Large intestine (tissue), 3 donors: ENCODE measurements around the gene PKM. TPM values are rescaled to one million over a fixed set of nuclear protein-coding genes. Genes with fewer than 3 reads are reported as not detected.

Source experiments
- DNase-seq, 2 donors: peaks; one replicate each; pipeline versions ENCODE4 v3.0.0 to v3.0.0-alpha.2; 2013
- H3K27ac ChIP-seq: one replicate; pipeline ENCODE4 v1.5.1; 2013; ENCODE audit warnings: low read length
- H3K27me3 ChIP-seq: 2 replicates; pipeline ENCODE4 v1.6.1; 2013; ENCODE audit warnings: low read length; ENCODE audit not compliant: control insufficient read depth, insufficient read depth
- H3K36me3 ChIP-seq: 2 replicates; pipeline ENCODE4 v1.6.1; 2013; ENCODE audit warnings: low read length; ENCODE audit not compliant: control insufficient read depth, insufficient read depth
- H3K4me1 ChIP-seq: one replicate; pipeline ENCODE4 v1.6.1; 2013; ENCODE audit warnings: low read length; ENCODE audit not compliant: control insufficient read depth, insufficient read depth
- H3K4me3 ChIP-seq: one replicate; pipeline ENCODE4 v1.5.1; 2013; ENCODE audit warnings: low read length
- H3K9me3 ChIP-seq: one replicate; pipeline ENCODE4 v1.6.1; 2013; ENCODE audit warnings: mild to moderate bottlenecking, low read depth, low read length, moderate library complexity; ENCODE audit not compliant: control insufficient read depth
- WGBS: methylation state at CpG from one replicate; pipeline ENCODE4 v1.1.5; 2013; ENCODE audit warnings: low lambda C conversion rate; ENCODE audit not compliant: insufficient coverage; 5-methylcytosine and 5-hydroxymethylcytosine counted together
- polyA plus RNA-seq: library from polyadenylated mRNA; unstranded; fragments of 120-200 nt; gene quantifications from one replicate; pipeline ENCODE4 v1.2.1, GENCODE V29; 2013

The PKM gene
- polyA plus RNA-seq, 1 donor = 322 TPM

DNA sequence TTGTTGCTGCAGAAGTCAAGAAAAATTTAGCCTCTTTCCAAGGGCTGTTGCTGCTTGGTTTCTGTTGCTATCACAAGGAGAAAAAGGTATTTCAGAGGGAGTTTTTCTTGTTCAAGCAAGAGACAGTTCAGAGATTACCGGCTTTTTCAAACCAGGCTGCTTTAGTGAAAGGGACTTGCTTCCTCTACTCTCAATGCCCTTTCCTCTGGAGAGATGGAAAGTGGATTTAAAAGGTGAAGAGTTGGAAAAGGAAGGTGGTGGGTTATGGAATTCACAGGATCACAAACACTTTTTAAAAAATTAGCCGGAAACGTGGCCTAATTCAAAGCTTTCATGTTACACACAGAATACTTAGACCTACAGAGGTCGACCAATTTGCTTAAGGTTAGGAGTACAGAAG, 40.2 kb upstream of the PKM start:
- H3K4me1 ChIP-seq = no peaks in the 10 kb centered on the region
- H3K4me3 ChIP-seq = no peak overlapping the region
- no peak for DNase-seq
- no peaks in the 10 kb centered on the region for H3K27me3 ChIP-seq
- no peak overlapping the region for H3K27ac ChIP-seq
- WGBS = no CpG with 5 or more reads among the region's 4 CpGs
- H3K9me3 ChIP-seq = no peaks in the 10 kb centered on the region
- H3K36me3 ChIP-seq = peaks cover 25% of the 10 kb centered on the region

DNA sequence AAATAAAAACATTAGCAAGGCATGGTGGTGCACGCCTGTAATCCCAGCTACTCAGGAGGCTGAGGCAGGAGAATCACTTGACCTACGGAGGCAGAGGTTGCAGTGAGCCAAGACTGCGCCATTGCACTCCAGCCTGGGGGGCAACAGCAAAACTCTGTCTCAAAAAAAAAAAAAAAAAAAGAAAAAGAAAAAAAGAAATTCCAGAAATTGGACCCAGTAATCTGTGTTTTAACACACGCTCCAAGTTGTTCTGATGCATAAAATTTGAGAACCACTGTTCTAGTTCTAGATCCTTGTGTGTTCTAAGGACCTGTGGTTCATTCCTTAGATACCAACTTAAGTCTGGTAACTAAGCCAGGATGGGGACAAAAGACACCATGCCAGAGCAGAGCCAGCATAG, 38.7 kb upstream of the PKM start:
- H3K27me3 ChIP-seq = no peaks in the 10 kb centered on the region
- H3K4me1 ChIP-seq = no peaks in the 10 kb centered on the region
- no CpG with 5 or more reads among the region's 4 CpGs for WGBS
- H3K36me3 ChIP-seq = peaks cover 40% of the 10 kb centered on the region
- H3K27ac ChIP-seq = no peak overlapping the region
- no peak overlapping the region for H3K4me3 ChIP-seq
- H3K9me3 ChIP-seq = no peaks in the 10 kb centered on the region
- no peak for DNase-seq

DNA sequence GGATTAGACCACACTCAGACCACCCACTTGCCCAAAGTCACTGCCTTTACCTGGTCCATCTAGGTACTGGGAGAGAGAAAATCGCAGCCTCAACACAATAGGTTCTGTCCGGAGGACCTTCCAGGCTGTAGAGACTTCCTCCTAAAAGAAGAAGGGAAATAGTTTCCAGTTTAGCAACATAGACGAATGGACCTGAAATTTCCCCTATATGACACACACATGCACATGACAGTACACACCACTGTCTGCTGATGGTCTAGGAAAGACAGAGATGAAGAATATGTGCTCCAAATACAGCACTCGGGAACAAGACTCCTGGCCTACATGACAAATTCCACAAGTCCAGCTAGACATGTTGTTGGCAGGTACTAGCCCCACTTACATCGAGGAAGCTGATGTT, 34.0 kb upstream of the PKM start:
- no peaks in the 10 kb centered on the region for H3K27me3 ChIP-seq
- no CpG with 5 or more reads among the region's 5 CpGs for WGBS
- H3K36me3 ChIP-seq = peaks cover 81% of the 10 kb centered on the region
- no peak overlapping the region for H3K4me3 ChIP-seq
- no peaks in the 10 kb centered on the region for H3K9me3 ChIP-seq
- DNase-seq = no peak
- H3K4me1 ChIP-seq = no peaks in the 10 kb centered on the region
- H3K27ac ChIP-seq = no peak overlapping the region

DNA sequence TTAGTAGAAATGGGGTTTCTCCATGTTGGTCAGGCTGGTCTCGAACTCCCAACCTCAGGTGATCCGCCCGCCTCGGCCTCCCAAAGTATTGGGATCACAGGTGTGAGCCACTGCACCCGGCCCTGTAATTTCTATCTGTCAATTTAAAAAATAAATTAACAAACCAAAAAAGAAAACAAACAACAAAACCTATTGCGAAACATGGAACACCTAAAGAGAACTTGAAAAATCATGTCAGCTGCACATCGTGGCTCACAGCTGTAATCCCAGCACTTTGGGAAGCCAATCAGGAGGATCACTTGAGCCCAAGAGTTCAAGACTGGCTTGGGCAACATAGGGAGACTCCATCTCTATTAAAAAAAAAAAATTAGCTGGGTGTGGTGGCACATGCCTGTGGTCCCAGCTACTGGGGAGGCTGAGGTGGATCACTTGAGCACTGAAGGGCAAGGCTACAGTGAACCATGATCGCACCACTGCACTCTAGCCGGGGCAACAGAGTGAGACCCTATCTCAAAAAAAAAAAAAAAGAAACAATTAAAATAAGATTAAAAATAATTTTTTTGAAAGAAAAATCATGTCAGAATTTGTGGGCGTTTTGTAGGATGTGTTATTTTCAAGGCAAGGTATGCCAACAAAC, 21.8 kb upstream of the PKM start:
- WGBS = 93% methylated on average over 3 of the region's 10 CpGs
- Histone ChIP-seq H3K27me3 (no peaks in the 10 kb centered on the region), H3K27ac (no peak overlapping the region), H3K36me3 (peaks cover 81% of the 10 kb centered on the region), H3K9me3 (no peaks in the 10 kb centered on the region), H3K4me1 (no peaks in the 10 kb centered on the region), H3K4me3 (no peak overlapping the region)
- DNase-seq = no peak

DNA sequence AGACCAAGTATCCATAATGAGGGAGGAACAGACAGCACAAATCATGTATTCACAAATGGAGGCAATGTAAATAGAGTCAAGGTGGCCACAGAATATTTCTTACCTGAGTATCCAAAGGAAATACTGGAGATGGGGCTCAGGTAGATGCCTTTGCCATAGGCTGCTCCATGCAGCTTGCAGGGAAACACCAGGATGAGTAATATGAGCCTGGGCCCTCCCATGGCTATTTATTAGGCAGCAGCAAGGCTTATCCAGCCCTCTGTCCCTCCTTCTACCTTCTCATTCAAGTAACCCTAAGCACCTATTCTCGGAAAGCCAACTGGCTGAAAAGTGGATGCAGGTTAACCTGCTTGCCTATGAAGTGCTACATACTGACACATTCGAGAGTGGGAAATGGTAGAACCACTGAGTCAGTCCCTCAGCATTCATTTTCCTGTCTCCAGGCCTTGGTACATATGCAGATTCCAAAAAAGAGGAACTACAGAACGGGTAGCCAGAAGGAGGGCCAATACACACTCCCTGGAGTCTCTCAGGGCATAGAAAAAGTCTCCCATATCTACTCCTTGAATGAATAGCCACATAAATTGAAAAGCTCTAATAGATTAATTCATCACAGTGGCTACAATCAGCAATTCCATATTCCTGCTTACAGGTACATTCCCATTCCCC, 18.3 kb upstream of the PKM start:
- DNase-seq = no peak
- no peak overlapping the region for H3K4me3 ChIP-seq
- peaks cover 65% of the 10 kb centered on the region for H3K36me3 ChIP-seq
- no CpG with 5 or more reads among the region's 3 CpGs for WGBS
- no peaks in the 10 kb centered on the region for H3K9me3 ChIP-seq
- H3K27me3 ChIP-seq = no peaks in the 10 kb centered on the region
- H3K4me1 ChIP-seq = no peaks in the 10 kb centered on the region
- no peak overlapping the region for H3K27ac ChIP-seq

DNA sequence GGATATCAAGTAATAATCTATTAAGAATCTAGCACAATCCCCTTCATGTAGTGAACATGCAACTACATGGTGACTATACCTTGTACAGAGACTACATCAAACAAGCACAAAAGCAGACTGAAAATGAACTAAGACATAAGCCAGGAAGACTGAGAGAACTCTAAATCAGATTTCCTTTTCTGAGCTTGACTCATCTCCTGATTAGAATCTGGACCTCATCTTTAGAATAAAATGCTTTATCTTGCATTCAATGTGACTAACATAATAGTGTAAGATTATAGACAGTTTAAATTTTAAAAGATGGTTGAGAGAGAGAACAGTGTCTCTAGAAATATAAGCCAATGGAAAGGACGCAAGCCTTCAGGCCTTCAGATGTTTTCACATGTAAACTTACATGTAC, 17.5 kb upstream of the PKM start:
- no peaks in the 10 kb centered on the region for H3K4me1 ChIP-seq
- H3K4me3 ChIP-seq = no peak overlapping the region
- H3K27me3 ChIP-seq = no peaks in the 10 kb centered on the region
- no peaks in the 10 kb centered on the region for H3K9me3 ChIP-seq
- DNase-seq = no peak
- no peak overlapping the region for H3K27ac ChIP-seq
- peaks cover 66% of the 10 kb centered on the region for H3K36me3 ChIP-seq
- no CpG with 5 or more reads among the region's 1 CpG for WGBS

DNA sequence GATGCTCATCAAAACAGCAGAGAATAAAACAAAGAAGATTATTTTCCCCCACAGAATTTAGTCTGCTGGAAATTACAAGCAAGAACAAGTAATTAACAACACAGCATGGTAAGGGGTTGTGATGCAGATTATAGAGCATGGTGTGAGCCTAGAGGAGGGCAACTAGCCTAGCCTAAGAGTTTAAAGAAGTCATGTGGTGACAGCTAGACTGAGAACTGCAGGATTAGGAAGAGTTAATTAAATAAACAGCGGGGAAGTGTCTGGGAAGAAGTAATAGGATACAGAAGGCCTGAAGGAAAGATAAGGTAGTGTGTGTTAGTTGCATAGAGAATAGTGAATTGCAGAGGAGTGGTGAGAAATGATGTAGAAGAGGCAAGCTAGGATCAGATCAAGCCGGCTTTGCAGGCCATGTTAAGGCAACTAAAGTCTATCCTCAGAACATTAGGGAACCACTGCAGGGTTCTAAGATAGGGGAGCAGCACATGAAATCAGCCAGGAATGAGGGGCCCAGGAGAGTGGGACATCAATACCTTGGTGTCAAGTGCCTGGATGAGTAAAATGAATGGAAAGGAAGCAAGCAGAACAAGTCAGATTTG, 11.9 kb upstream of the PKM start:
- Histone ChIP-seq H3K36me3 (peaks cover 54% of the 10 kb centered on the region), H3K4me1 (no peaks in the 10 kb centered on the region), H3K9me3 (no peaks in the 10 kb centered on the region), H3K4me3 (no peak overlapping the region), H3K27me3 (no peaks in the 10 kb centered on the region), H3K27ac (no peak overlapping the region)
- DNase-seq = no peak
- WGBS = 56% methylated on average over 1 of the region's 2 CpGs

DNA sequence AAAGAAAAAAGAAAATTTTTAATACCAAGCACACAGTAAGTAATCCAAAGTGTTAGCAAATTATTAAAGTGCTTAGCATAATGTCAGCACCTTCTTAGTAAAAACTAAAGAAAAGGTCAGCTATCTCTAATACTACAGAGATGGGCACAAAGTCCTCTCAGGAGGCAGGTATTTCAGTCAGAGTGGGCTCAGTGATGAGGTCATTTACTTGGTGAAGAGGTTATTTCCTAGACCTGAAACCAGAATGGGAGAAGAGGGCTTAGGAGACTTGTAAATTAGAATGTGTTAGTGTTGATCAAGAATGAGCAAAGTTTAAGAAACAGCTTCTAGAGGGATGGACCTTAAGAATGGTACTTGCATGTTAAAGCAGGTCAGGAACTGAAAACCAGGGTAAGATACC, 8.7 kb upstream of the PKM start:
- peak in 1 of 2 donors; percentile 65 for DNase-seq
- H3K36me3 ChIP-seq = peaks cover 43% of the 10 kb centered on the region
- H3K27me3 ChIP-seq = no peaks in the 10 kb centered on the region
- no peak overlapping the region for H3K4me3 ChIP-seq
- H3K27ac ChIP-seq = peak overlapping the region; percentile 18
- H3K9me3 ChIP-seq = no peaks in the 10 kb centered on the region
- no peaks in the 10 kb centered on the region for H3K4me1 ChIP-seq

DNA sequence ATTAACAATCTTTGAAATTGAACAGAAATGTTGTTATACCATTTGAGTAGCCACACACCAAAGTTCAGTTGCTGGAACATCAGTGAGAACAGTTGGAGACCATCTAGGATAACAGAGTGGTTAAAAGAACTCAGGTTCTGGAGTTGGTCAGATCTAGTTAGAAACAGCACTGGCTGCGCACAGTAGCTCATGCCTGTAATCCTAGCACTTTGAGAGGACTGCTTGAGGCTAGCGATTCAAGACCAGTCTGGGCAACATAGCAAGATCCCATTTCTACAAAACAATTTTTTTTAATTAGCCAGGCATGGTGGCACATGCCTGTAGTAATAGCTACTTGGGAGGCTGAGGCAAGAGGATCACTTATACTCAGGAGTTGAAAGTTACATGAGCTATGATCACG, 7.6 kb upstream of the PKM start:
- no peaks in the 10 kb centered on the region for H3K4me1 ChIP-seq
- H3K9me3 ChIP-seq = no peaks in the 10 kb centered on the region
- no CpG with 5 or more reads among the region's 3 CpGs for WGBS
- no peak overlapping the region for H3K4me3 ChIP-seq
- H3K27ac ChIP-seq = no peak overlapping the region
- DNase-seq = no peak
- H3K36me3 ChIP-seq = peaks cover 34% of the 10 kb centered on the region
- H3K27me3 ChIP-seq = no peaks in the 10 kb centered on the region

DNA sequence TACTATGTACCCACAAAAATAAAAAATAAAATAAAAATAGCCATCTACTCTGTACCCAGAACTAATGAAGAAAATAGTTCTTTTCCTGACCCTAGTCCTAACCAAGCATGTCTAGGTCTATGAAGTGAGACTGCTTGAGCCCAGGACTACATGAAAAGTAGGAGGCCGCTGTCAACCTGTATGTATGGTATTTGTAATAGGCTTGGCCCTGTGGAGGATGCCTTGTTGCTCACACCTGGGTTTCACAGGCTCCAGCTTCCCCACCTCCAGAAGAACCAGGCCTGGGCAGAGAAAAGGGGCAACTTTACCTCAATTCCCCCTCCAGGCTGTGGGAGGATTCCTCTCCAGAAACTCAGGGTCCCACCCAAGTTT, 6.8 kb upstream of the PKM start:
- H3K27ac ChIP-seq = no peak overlapping the region
- WGBS = no CpG with 5 or more reads among the region's 1 CpG

More for the DNA sequence above, 6.8 kb upstream of the PKM start:
- Histone ChIP-seq H3K4me1 (no peaks in the 10 kb centered on the region), H3K36me3 (peaks cover 29% of the 10 kb centered on the region), H3K9me3 (no peaks in the 10 kb centered on the region), H3K4me3 (no peak overlapping the region), H3K27me3 (no peaks in the 10 kb centered on the region)
- DNase-seq = no peak
